NCI-H1105 (cell line): ENCODE data around the gene TOR2A.
A peak's percentile ranks its signal among the peaks of the same experiment; 100 is the strongest.
"Not testable (repeated sequence)": the region's sequence is repeated elsewhere in the genome, so short reads cannot be mapped to it uniquely, and the experiment has no call there.

Experiments
- DNase-seq: peaks from one replicate; lab custom pipeline; 2025; lab: John Stamatoyannopoulos, UW

Gene TOR2A

DNA sequence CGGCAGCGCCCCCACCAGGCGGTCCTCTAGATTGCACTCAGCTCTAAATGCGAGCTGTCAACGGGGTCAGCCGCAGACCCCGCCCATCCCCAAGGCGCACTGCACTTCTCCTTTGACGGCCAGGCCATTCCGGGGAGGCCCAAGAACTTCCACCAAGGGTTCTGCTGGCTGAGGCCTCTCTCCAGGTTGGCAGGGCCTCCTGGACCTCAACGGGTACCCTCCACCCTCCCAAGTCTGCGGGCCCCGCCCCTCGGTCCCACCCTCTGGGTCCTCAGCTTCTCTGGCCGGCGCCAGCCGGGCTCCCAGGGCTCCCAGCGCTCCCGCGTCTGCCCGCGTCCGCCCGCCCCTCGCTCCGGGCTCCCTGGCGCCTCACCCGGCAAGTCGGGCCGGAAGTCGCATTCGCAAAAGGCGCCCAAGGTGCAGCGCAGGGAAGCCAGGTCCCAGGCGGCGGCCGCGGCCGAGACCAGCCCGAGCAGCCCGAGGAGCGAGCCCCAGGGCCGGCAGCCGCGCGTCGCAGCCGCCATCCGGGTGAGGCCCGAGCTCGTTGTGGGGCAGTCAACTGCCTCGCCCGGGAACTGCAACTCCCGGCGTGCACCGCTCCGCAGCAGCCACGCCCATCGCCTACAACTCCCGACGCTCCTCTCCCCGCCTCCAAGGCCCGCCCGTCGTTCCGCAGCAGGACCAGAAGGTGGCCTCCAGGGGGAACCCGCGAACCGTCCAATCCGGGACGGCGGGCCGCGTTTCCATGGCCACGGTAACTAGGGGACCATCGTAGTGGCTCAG, at the start of gene TOR2A:
TSS of gene TOR2A (minus strand) at position 548 of the 783 bp plus-strand sequence. CDS start at position 524, 24 bp downstream.
- peak; percentile 94 for DNase-seq

DNA sequence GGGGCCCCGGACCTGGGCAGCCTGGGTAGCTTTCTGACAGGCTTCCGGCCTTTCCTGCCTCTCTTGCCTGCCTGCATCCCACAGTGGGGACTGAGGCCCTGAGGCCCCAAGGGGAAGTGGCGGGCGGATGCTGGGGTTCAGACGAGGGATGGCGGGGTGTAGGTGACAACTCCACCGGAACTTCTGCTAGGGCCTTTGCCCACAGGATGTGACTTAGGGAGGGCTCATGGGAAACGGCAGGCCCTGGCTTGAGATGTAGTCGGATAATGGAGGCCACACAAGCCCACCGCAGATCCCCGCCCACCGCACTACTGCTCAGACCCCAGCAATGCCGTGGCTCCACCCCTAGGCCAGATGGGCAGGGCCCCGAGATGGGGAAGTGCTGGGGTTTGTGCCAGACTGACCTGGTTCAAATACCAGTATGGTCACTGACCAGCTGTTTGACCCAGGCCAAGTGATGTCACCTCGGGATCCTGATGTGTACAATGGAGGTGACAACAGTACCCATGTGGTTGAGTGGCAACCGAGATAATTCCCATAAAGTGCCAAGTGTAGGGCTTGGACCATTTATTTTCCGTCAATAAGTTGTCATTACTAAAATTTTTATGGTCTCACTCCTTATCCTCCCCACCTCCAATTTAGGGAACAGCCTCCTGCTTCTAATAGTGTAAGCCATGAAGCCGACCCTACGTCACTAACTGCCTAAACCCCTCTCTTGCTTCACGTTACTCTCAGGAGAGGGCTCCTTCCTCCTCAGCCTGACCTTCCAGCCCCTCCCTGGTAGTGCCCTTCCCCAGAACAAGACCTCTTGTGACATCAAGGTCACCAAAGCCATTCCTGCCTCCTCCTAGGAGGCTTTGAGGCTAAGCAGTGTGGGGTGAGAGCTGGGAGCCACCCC, 48.3 kb upstream of the TOR2A start:
- DNase-seq, result no peak

DNA sequence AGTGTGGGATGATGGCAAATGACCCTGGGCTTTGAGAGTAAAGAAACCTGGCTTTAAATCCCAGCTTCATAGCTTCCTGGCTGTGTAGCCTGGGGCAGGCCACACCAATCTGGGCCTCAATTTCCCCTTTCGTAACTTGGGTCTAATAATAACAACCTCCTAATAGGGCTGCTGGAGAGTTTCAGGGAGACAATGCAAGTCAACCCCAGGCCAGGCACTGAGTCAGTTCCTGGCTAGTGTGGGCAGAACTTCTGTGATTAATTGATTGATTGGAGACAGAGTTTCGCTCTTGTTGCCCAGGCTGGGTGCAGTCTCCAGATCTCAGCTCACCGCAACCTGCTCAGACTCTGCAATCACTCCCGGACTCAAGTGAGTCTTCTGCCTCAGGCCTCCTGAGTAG, 46.7 kb upstream of the TOR2A start:
- no peak for DNase-seq

DNA sequence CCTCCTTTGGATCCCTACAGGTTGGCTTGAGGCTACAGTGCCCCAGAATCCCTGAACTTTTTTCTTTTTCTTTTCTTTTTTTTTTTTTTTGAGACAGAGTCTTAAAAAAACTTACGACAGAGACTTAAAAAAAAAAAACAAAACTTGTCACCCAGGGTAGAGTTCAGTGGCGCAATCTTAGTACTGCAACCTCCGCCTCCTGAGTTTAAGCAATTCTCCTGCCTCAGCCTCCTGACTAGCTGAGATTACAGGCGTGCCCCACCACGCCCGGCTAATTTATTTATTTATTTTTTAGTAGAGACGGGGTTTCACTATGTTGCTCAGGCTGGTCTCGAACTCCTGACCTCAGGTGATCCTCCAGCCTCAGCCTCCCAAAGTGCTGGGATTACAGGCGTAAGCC, 45.8 kb upstream of the TOR2A start:
- not testable (repeated sequence) for DNase-seq

DNA sequence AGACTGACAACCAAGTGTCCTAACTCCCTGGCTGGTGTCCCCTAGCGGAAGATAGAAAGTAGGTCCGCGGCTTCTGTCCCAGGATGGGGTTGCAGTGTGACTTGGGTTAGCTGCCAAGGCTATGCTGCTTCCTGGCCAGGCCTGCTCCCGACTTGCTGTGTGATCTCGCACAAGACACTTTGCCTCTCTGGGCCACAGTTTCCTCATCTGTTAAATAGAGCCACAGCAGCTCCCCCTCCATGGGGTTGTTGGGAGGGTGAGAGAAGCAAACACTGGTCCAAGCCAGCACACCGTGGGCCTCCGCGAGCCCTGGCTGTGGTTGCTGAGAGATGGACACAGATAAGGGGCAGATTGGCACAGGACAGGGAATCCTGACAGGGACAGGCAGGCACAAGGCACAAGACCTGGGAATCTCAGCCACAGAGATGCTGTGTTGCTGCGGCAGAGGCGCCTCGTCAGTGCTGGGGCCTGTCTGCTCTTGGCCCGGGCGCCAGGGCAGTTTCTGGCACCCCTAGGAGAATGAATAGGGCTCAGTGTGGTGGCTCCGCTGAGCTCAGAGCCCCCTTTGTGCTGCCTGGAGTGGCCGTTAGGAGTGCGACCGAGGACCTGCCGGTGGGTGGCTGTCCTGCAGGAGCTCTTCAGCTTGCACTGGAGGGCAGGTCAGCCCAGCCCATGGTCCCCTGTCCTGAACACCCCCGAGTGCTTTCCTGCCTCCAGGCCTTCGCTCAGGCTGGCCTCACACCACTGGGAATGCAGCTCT, 45.2 kb upstream of the TOR2A start:
- DNase-seq, result no peak

DNA sequence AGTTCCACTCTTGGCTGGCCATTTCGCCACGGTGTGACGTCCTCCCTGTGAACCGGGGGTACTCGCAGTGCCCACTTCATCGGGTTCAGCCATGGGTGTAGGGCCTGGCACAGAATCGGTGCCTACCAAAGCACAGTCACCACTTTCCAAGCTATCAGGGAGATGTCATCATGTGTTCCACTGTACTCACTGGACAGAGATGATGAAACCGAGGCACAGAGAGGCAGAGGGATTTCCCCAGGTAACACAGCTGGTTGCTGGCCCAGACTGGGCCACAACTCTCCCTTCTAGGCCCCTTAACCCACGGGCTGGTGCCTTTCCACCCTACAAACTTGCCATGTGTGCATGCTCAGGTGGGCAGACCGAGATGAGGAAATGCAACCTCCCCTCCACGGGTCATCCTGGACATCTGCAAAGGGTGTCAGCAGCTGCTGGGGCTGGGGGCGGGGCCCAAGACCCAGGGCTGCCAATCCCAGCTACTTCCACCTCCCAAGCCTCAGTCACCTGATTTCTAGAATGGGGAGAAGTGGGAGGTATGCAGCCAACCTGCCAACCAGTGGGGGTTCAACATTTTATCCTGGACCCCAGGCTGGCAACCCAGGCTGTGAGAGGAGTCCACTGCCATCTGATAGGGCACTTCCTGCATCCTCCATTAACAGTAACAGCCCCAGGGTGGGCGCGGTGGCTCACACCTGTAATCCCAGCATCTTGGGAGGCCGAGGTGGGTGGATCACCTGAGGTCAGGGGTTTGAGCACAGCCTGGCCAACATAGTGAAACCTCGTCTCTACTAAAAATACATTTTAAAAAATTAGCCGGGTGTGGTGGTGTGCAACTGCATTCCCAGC, 44.3 kb upstream of the TOR2A start:
- DNase-seq, result no peak

DNA sequence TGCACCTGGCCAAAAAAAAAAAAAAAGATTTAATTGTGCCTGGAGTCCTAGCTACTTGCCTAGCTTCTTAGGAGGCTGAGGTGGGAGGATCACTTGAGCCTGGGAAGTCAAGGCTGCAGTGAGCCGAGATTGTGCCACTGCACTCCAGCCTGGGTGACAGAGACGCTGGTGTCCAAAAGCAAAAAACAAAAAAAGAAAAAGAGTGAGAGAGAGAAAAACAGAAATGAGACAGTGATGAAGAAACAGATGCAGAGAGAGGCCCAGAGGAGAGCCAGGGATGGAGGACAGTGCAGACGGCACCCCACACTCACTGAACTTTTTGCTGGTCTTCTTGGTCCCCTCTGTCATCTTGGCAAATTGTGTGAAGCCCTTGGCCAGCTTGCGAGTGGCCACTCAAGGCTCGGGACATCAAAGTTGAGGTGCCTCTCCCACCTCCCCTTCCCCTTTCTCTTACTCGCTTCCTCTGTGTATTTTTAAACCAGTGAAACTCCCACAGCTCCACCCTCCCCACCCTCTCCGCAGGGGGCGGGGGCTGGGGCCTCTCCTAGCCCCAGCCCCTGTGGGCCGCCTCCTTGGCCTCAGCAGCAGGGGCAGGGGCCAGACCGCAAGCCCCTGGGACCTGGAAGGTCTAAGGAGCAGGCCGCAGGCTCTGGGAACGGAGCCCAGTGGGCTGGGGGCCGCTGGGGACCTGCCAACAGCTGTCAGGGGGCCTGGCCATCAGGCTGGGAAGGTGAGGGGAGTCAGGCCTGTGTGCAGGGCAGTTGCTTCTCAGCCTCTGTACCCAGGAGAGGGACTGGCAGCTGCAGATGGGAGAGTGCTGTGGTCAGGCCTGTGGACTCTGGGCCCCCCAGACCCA, 43.4 kb upstream of the TOR2A start, which contains the start of gene SH2D3C:
TSS of gene SH2D3C (minus strand) at position 387 of the 856 bp plus-strand sequence. CDS start at position 348, 39 bp downstream.
- no peak for DNase-seq

DNA sequence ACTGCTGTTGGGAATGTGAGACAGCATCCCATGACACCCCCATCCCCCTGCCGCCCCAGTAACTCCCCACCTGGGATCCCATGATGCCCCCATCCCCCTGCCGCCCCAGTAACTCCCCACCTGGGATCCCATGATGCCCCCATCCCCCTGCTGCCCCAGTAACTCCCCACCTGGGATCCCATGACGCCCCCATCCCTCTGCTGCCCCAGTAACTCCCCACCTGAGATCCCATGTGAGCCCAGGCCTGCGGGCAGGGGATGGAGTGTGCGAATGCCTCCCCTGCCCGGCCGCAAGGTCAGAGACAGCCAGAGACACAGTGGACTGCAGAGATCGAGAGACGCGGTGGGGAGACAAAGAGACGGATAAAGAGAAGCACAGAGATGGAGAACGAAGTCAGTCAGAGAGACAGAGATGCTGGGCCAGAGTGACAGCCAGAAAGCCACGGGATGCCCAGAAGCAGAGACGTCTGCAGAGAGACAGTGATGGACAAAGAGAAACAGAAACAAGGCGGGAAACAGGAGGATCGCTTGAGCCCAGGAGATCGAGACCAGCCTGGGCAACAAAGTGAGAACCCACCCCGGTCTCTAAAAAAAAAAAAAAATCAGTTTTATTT, 42.4 kb upstream of the TOR2A start:
- no peak for DNase-seq

DNA sequence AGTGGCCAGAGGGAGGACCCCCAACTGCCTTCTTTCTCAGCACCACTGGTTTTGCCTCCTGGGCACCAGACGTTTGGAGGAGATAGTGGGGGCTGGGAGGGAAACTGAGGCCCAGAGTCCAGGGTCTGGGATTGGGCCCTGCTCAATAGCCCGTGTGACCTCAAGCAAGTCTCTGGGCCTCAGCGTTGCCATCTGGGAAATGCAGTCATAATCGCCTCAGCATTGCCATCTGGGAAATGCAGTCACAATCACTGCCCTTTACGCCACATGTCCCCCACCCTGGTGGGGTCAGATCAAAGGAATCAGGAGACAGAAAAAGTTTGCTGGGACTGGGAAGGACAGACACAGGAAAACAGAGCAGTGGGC, 41.8 kb upstream of the TOR2A start:
- no peak for DNase-seq

DNA sequence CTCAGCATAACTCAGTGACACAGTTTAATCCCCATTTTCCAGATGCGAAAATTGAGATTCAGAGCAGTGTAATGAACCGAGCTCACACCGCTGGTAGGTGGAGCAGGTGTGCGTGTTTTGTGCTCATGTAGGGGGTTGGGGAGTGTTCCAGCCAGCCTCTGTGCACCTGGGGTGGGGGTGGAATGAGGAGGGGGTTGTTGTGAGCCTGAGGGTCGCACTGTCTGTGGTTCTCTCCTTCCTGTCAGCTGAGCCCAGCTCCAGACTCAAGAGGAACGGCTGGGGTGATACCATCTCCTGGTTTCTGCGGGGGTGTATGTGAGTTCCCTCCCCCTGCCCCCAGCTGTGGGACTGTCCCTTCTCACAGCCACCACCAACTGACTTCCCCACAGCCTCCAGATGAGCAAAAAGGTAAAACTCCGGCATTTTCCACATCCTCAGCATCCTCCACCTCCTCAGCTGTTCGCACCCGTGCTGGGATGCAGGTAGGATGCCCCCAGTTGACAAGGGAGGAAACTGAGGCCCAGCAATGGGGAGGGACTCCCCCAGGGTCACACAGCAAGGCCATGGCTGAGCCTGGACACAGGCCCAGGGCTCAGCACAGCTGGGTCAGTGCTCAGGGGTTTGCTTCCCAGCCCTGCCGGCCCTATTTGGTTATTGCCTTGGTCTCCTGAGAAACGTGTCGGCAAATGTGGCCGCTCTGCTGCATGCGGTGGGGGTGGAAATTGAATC, 41.3 kb upstream of the TOR2A start:
- DNase-seq, result no peak

DNA sequence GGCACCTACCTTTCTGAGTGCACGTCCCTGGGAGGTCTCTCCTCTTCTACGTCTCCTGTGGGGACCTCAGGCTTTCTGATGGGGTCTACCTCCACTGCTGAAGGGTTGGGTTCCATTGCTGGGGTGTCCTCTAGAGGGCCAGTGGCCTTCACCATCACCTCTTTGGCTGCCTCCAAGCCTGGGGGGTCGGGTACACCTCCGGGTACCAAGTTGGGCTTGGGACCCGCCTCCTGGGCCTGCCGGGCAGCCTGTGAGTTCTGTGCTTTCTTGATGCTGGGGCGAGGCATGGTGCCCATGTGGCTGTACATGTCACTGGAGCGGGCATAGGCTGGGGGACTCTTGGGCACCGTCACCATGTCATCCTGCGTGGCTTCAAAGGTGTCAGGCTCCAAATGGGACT, 38.9 kb upstream of the TOR2A start:
- DNase-seq, result no peak

DNA sequence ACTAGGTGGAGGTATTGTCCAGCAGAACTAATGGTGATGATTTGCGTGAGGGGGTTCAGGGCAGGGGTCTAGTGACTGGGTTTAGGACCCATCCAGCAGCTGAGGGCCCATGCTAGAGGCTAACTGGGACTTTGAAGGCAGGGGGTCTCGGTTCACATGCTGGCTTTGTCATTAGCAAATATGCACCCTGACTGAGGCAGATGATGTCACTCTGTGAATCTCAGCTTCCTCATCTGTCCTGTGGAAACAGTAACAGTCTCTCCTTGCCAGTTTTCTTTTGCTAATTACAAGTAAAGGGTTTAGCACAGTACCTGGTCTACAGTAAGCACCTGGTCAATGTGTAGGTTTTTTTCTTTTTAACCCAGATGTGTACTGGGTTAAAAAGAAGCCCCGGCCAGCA, 38.2 kb upstream of the TOR2A start:
- no peak for DNase-seq

DNA sequence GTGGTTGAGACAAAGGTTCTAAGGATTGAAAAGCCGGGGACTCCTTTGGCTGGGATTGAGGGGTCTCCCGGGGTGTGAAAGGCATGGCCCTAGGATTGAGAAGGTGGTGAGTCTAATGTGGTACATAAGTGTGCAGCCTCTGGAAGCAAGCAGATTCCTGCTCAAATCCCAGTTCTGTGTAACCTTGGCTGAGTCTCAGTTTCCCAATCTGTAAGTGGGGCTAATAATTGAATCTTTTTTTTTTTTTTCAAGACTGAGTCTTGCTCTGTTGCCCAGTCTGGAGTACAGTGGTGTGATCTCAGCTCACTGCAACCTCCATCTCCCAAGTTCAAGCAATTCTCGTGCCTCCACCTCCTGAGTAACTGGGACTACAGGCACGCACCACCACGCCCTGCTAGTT, 37.5 kb upstream of the TOR2A start:
- no peak for DNase-seq

DNA sequence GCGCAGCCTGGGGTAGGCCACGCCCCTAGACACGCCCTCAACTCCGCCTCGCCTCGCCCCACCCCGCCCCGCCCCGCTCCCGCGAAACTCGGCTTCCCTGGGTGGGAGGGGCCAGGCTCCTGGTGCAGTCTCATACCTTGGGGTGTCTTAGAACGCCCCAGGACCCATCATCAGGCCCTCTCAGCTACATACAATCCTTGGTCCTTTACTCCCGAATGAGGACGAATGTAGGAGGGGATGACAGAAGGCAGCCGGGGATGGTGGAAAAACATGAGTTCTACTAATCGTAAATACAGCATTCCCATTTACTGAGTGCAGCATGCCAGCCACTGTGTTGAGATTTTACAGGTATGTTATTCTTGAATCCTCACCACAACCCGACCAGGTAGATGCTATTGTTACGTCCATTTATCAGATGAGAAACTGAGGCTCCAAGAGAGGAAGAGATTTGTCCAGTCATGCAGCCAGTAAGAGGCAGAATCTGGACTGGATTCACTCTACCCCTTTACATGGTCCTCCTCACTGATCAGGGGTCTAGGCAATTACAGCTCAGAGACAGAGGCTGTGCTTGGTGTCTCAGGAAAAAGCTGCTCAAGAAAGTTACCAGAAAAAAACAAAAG, 36.6 kb upstream of the TOR2A start:
- no peak for DNase-seq

DNA sequence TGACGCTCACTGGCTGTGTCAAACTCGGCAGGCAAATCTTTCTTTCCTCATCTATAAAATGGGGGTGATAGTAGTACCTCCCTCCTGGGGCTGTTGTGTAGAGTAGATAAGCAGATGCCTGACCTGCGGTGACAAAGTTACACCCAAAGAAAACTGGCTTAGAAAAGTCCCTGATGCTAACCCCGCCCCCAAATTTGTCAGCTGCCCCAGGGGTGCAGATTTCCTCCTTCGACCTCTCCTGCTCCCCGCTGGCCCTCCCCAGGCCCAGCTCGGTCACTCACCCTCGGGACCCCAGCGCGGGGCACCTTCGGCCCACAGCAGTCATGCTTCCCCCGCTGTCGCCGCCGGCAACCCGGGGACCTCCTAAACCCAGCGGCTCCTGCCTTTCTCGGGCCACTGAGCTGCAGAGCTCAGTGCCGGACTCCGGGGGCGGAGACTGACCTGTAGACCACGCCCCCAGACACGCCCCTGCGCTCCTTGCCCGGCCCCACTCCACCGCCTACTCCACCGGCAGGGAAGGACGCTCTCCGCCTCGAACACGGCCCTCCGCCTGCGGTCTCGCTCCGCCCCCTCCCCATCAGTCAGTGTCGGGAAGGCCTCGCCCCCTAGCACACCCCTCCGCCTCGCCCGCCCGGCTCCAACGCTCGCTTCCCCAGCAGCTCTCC, 35.9 kb upstream of the TOR2A start:
- DNase-seq, result peak; percentile 93

DNA sequence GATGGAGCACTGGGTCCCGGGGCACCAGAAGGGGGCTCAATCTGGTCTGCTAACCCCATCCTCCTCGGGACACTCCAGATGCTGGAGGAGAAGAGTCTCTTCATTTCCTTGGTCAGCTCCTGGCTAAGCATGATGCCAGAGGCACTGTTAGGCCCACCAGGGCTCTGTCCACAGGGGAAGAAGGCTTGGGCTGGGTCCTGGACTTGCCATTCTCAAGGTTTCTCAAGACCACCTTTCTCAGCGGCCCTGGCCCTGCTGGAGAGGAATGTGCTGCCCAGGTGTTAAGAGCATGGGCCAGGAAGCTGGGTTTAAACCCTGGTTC, 35.5 kb upstream of the TOR2A start:
- DNase-seq, result no peak

DNA sequence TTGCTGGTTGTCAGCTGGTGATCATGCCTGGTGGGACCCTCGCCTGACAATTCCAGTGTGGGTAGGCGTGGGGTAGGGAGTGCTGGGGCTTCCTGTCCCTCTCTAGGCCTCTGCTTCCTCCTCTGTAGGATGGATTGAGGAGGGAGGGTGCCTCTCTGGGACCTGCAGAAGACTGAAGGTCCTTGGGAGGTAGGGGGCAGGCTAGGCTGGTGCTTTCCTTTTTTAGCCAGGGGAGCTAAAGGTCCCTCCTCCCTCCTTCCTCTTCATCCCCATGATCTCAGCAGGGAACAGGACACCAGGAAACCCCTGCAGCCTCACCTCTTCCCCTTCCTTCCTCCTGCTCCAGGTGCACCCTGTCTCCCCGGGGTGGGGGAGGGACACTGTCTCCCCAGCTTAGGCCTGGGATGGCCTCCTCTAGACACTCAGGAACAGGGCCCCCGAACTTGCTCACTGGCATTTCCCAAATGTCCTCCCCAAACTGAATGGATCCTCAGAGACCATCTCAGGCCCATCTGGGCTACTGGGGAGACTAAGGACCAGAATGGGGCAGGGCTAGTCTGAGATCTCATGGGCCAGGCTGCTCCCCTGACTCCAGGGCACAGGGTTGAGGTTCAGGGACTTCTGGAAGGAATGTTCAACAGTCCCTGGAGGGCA, 35.0 kb upstream of the TOR2A start:
- no peak for DNase-seq

DNA sequence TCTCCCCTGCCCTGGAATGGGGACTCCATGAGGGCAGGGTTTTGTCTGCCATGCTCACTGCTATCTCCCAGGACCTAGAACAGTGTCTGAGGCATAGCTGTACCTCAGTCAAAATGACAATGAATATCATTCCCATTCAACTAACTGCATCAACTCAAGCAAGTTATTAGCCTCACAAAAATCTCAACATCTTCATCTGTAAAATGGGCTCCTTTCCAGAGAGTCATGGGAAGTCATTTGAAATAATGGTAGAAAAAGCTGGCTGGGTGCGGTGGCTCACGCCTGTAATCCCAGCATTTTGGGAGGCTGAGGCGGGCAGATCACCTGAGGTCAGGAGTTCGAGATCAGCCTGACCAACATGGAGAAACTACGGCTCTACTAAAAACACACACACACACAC, 34.0 kb upstream of the TOR2A start:
- no peak for DNase-seq
